Activated CD8-positive, alpha-beta T cell treated with anti-CD3 and anti-CD28 coated beads for 36 hours (primary cell): ENCODE results near the gene JPH2. TPM values are rescaled to one million over a fixed set of nuclear protein-coding genes. Genes with fewer than 3 reads are reported as not detected.

Experiments
- ATAC-seq: fragments of 200-7000 bp; cut with Tn5 transposase; one replicate; pipeline ENCODE4 v1.10.0; 2021; ENCODE audit warnings: mild to moderate bottlenecking, moderate library complexity
- CTCF ChIA-PET: fragments of 350-600 bp; sonication (Branson Sonifier 250); formaldehyde crosslinking; loops from one replicate; lab custom pipeline; 2021; ENCODE audit warnings: antibody characterized with exemption; lab: Charles Lee
- POLR2A ChIA-PET: fragments of 350-600 bp; sonication (Branson Sonifier 250); formaldehyde crosslinking; loops from one replicate; lab custom pipeline; 2021; ENCODE audit warnings: antibody characterized with exemption; lab: Charles Lee
- DNase-seq: peaks from one replicate; pipeline ENCODE4 v3.0.0-alpha.2; 2020
- H3K27ac Mint-ChIP-seq: one replicate; pipeline ENCODE4 v1.8.0; 2021; ENCODE audit warnings: mild to moderate bottlenecking, mixed read lengths
- H3K27me3 Mint-ChIP-seq: one replicate; pipeline ENCODE4 v1.8.0; 2021; ENCODE audit warnings: mixed read lengths
- H3K36me3 Mint-ChIP-seq: one replicate; pipeline ENCODE4 v1.8.0; 2021; ENCODE audit warnings: low read depth, mixed read lengths
- H3K4me1 Mint-ChIP-seq: one replicate; pipeline ENCODE4 v1.8.0; 2021; ENCODE audit warnings: low read depth, mixed read lengths
- H3K4me3 Mint-ChIP-seq: one replicate; pipeline ENCODE4 v1.8.0; 2021; ENCODE audit warnings: mild to moderate bottlenecking, moderate library complexity, mixed read lengths
- H3K9me3 Mint-ChIP-seq: one replicate; pipeline ENCODE4 v1.8.0; 2021; ENCODE audit warnings: mixed read lengths
- CTCF ChIP-seq: fragments of 200-600 bp; IDR thresholded peaks from one replicate; pipeline ENCODE4 v1.8.0; 2022; ENCODE audit warnings: antibody characterized with exemption, mild to moderate bottlenecking
- intact Hi-C: fragments of 100-400 bp; cut with micrococcal nuclease; formaldehyde crosslinking; loops from one replicate; pipeline ENCODE4 v1.10.0; 2022
- total RNA-seq, 2 experiments: library from RNA; stranded (reverse); gene quantifications; one replicate each; pipeline ENCODE4 v1.2.3, GENCODE V29; 2021

The JPH2 gene
- total RNA-seq, 2 experiments from 2014 or later, result 0.47 to 0.54 TPM

GRCh38 chr20:44115762-44116644, 71.0 kb downstream of the JPH2 start:
- no peak overlapping the region for H3K4me3 Mint-ChIP-seq

GRCh38 chr20:44115181-44115580, 71.8 kb downstream of the JPH2 start:
- Mint-ChIP-seq H3K27ac (no peak overlapping the region), H3K4me1 (peaks cover 3% of the 10 kb centered on the region), H3K36me3 (no peaks in the 10 kb centered on the region), H3K27me3 (peaks cover 24% of the 10 kb centered on the region), H3K9me3 (no peaks in the 10 kb centered on the region), H3K4me3 (no peak overlapping the region)
- intact Hi-C loops, result loop anchor here (5.0 to 10.0 kb wide), 2 partner anchors 77 to 200 kb away; partner anchors contain the start of gene FITM2
- no peak for DNase-seq
- no peak for ATAC-seq
- CTCF ChIA-PET, result interaction anchor here (1.1 to 12.0 kb wide), 5 partner anchors 17 to 80 kb away, joined by 3 to 215 read pairs (median 10); partner anchors contain the start of gene JPH2
- no peak for TF ChIP-seq CTCF
- POLR2A ChIA-PET, result no interaction called here

More at GRCh38 chr20:44115762-44116644, 71.0 kb downstream of the JPH2 start:
- H3K9me3 Mint-ChIP-seq, result no peaks in the 10 kb centered on the region
- intact Hi-C loops, result loop anchor here (5.0 to 10.0 kb wide), 2 partner anchors 76 to 199 kb away; partner anchors contain the start of gene FITM2
- ATAC-seq (no peak), DNase-seq (no peak)
- ChIA-PET CTCF (interaction anchor here (0.6 to 12.0 kb wide), 40 partner anchors 11 to 884 kb away, joined by 3 to 215 read pairs (median 4); partner anchors contain the start of genes FITM2, JPH2 and OSER1), POLR2A (no interaction called here)
- peaks cover 23% of the 10 kb centered on the region for H3K27me3 Mint-ChIP-seq
- peaks cover 3% of the 10 kb centered on the region for H3K4me1 Mint-ChIP-seq
- no peak for TF ChIP-seq CTCF
- H3K27ac Mint-ChIP-seq, result no peak overlapping the region
- H3K36me3 Mint-ChIP-seq, result no peaks in the 10 kb centered on the region

- no peak overlapping the region for H3K27ac Mint-ChIP-seq
- no peaks in the 10 kb centered on the region for H3K36me3 Mint-ChIP-seq
- DNase-seq (no peak), ATAC-seq (no peak)
- H3K9me3 Mint-ChIP-seq, result peaks cover under 1% of the 10 kb centered on the region
- peaks cover 30% of the 10 kb centered on the region for H3K27me3 Mint-ChIP-seq
- ChIA-PET POLR2A (no interaction called here), CTCF (interaction anchor here (0.9 to 12.0 kb wide), 3 partner anchors 74 to 197 kb away, joined by 3 to 215 read pairs (median 4); partner anchors contain the start of genes FITM2 and JPH2)
- no peak overlapping the region for H3K4me3 Mint-ChIP-seq
- intact Hi-C loops, result loop anchor here (10.0 kb wide), 1 partner anchor 201 kb away; the partner anchor contains the start of gene FITM2
- peaks cover 3% of the 10 kb centered on the region for H3K4me1 Mint-ChIP-seq
- no peak for TF ChIP-seq CTCF
These were observed 73.2 kb downstream of the JPH2 start for GRCh38 chr20:44113618-44114376.

- Mint-ChIP-seq H3K9me3 (peaks cover 6% of the 10 kb centered on the region), H3K27me3 (peaks cover 29% of the 10 kb centered on the region), H3K27ac (no peak overlapping the region), H3K36me3 (no peaks in the 10 kb centered on the region), H3K4me3 (no peak overlapping the region), H3K4me1 (peaks cover 3% of the 10 kb centered on the region)
- ChIA-PET CTCF (interaction anchor here (12.0 kb wide), 1 partner anchor 75 kb away, joined by 215 read pairs; the partner anchor contains the start of gene JPH2), POLR2A (no interaction called here)
- DNase-seq (no peak), ATAC-seq (no peak)
- intact Hi-C loops, result loop anchor here (10.0 kb wide), 1 partner anchor 202 kb away; the partner anchor contains the start of gene FITM2
- TF ChIP-seq CTCF, result no peak
These were observed 73.9 kb downstream of the JPH2 start for GRCh38 chr20:44112889-44113617.
